OCI-LY1 (cell line): ENCODE measurements around the gene GATA2.

Source experiments
- CTCF ChIP-seq: fragments of 200-600 bp; sonication (generic), shearing (Covaris generic); IDR thresholded peaks from 2 replicates; pipeline ENCODE4 v1.5.1; 2017; ENCODE audit warnings: mild to moderate bottlenecking, antibody characterized with exemption, low read length, moderate library complexity, mixed read lengths
- EZH2 ChIP-seq: fragments of 200-600 bp; sonication (generic), shearing (Covaris generic); IDR thresholded peaks from 2 replicates; pipeline ENCODE4 v1.8.0; 2017; ENCODE audit warnings: borderline replicate concordance, mixed run types, mild to moderate bottlenecking, antibody characterized with exemption, low read length, moderate library complexity, mixed read lengths

GRCh38 chr3:128455786-128456748 lies 36.9 kb downstream of the GATA2 start:
- TF ChIP-seq EZH2 (no peak), CTCF (no peak)
